Measurements from ENCODE around the gene PTCD1.
"Not testable (repeated sequence)": the region's sequence is repeated elsewhere in the genome, so short reads cannot be mapped to it uniquely, and the experiment has no call there.

The PTCD1 gene

GRCh38 chr7:99389772-99390171, 48.8 kb downstream of the PTCD1 start:
- no peaks in the 10 kb centered on the region for H3K9me3 ChIP-seq (replicated peaks; ENCODE audit: insufficient read depth, low read length)
- DNase-seq: no peak
- H3K9ac ChIP-seq (ENCODE audit: low read length): no peak overlapping the region
- no peaks in the 10 kb centered on the region for H3K4me1 ChIP-seq (ENCODE audit: low read length)
- TF ChIP-seq EZH2phosphoT487 (IDR thresholded peaks at IDR 0.05; ENCODE audit: low read length): no peak
- no peak for TF ChIP-seq CTCF (IDR thresholded peaks at IDR 0.05; ENCODE audit: low read length)
- TF ChIP-seq EZH2 (optimal IDR thresholded peaks at IDR 0.05; ENCODE audit: low read depth, low read length): no peak
- no peaks in the 10 kb centered on the region for H3K27me3 ChIP-seq (replicated peaks; ENCODE audit: insufficient read depth, low read length)
- H3K9me2 ChIP-seq (replicated peaks; ENCODE audit: insufficient read depth, low read length): no peaks in the 10 kb centered on the region
- no peaks in the 10 kb centered on the region for H4K20me1 ChIP-seq (ENCODE audit: insufficient read depth, low read length)
- H3K79me2 ChIP-seq (ENCODE audit: low read length): peaks cover 8% of the 10 kb centered on the region; the same call in 1 of the 2 replicates
- H3K36me3 ChIP-seq (replicated peaks; ENCODE audit: insufficient read depth, low read length): no peaks in the 10 kb centered on the region
- H3K27ac ChIP-seq (ENCODE audit: low read length): no peak overlapping the region
- no peak overlapping the region for H2AFZ ChIP-seq (ENCODE audit: low read length)
- H3F3A ChIP-seq (ENCODE audit: insufficient read depth, low read length): peaks cover 8% of the 10 kb centered on the region; the same call in 1 of the 2 replicates
- no peak overlapping the region for H3K4me2 ChIP-seq (ENCODE audit: low read depth, low read length)
- H3K4me3 ChIP-seq (ENCODE audit: low read length): no peak overlapping the region

- H3K79me2 ChIP-seq (ENCODE audit: low read length): peaks cover 17% of the 10 kb centered on the region
Observed at GRCh38 chr7:99387912-99388311, 50.7 kb downstream of the PTCD1 start.

GRCh38 chr7:99387239-99387635, 51.4 kb downstream of the PTCD1 start:
- H3K4me3 ChIP-seq (ENCODE audit: low read length); H3K4me1 ChIP-seq (ENCODE audit: low read length); H3K4me2 ChIP-seq (ENCODE audit: low read depth, low read length); H3K27me3 ChIP-seq (replicated peaks; ENCODE audit: insufficient read depth, low read length); H3F3A ChIP-seq (ENCODE audit: insufficient read depth, low read length); H3K9me2 ChIP-seq (replicated peaks; ENCODE audit: insufficient read depth, low read length); H3K27ac ChIP-seq (ENCODE audit: low read length); H3K9ac ChIP-seq (ENCODE audit: low read length); H3K36me3 ChIP-seq (replicated peaks; ENCODE audit: insufficient read depth, low read length); H3K9me3 ChIP-seq (replicated peaks; ENCODE audit: insufficient read depth, low read length); H2AFZ ChIP-seq (ENCODE audit: low read length); H4K20me1 ChIP-seq (ENCODE audit: insufficient read depth, low read length); DNase-seq: not testable (repeated sequence)
- H3K79me2 ChIP-seq (ENCODE audit: low read length): peaks cover 19% of the 10 kb centered on the region

More at GRCh38 chr7:99387912-99388311, 50.7 kb downstream of the PTCD1 start:
- Histone ChIP-seq H3K4me2 (ENCODE audit: low read depth, low read length) (no peak overlapping the region), H3K4me1 (ENCODE audit: low read length) (no peaks in the 10 kb centered on the region), H3F3A (ENCODE audit: insufficient read depth, low read length) (peaks cover 8% of the 10 kb centered on the region; the same call in 1 of the 2 replicates), H3K9ac (ENCODE audit: low read length) (no peak overlapping the region), H3K4me3 (ENCODE audit: low read length) (no peak overlapping the region), H3K9me2 (replicated peaks; ENCODE audit: insufficient read depth, low read length) (no peaks in the 10 kb centered on the region), H3K36me3 (replicated peaks; ENCODE audit: insufficient read depth, low read length) (no peaks in the 10 kb centered on the region), H3K9me3 (replicated peaks; ENCODE audit: insufficient read depth, low read length) (no peaks in the 10 kb centered on the region), H4K20me1 (ENCODE audit: insufficient read depth, low read length) (no peaks in the 10 kb centered on the region), H3K27me3 (replicated peaks; ENCODE audit: insufficient read depth, low read length) (no peaks in the 10 kb centered on the region), H3K27ac (ENCODE audit: low read length) (no peak overlapping the region), H2AFZ (ENCODE audit: low read length) (no peak overlapping the region)
- no peak for DNase-seq
- TF ChIP-seq EZH2 (optimal IDR thresholded peaks at IDR 0.05; ENCODE audit: low read depth, low read length): no peak
- TF ChIP-seq CTCF (IDR thresholded peaks at IDR 0.05; ENCODE audit: low read length): no peak
- TF ChIP-seq EZH2phosphoT487 (IDR thresholded peaks at IDR 0.05; ENCODE audit: low read length): no peak

- H3K4me2 ChIP-seq (ENCODE audit: low read depth, low read length): no peak overlapping the region
- H3K9ac ChIP-seq (ENCODE audit: low read length): no peak overlapping the region
- no peaks in the 10 kb centered on the region for H3F3A ChIP-seq (ENCODE audit: insufficient read depth, low read length)
- H3K27ac ChIP-seq (ENCODE audit: low read length): no peak overlapping the region
- TF ChIP-seq CTCF (IDR thresholded peaks at IDR 0.05; ENCODE audit: low read length): peak; percentile 40
- TF ChIP-seq EZH2phosphoT487 (IDR thresholded peaks at IDR 0.05; ENCODE audit: low read length): no peak
- peaks cover 24% of the 10 kb centered on the region for H3K79me2 ChIP-seq (ENCODE audit: low read length)
- no peaks in the 10 kb centered on the region for H3K27me3 ChIP-seq (replicated peaks; ENCODE audit: insufficient read depth, low read length)
- H3K9me3 ChIP-seq (replicated peaks; ENCODE audit: insufficient read depth, low read length): no peaks in the 10 kb centered on the region
- H4K20me1 ChIP-seq (ENCODE audit: insufficient read depth, low read length): no peaks in the 10 kb centered on the region
- no peak overlapping the region for H2AFZ ChIP-seq (ENCODE audit: low read length)
- H3K9me2 ChIP-seq (replicated peaks; ENCODE audit: insufficient read depth, low read length): no peaks in the 10 kb centered on the region
- no peaks in the 10 kb centered on the region for H3K36me3 ChIP-seq (replicated peaks; ENCODE audit: insufficient read depth, low read length)
- DNase-seq: peak; percentile 49
- H3K4me3 ChIP-seq (ENCODE audit: low read length): no peak overlapping the region
- H3K4me1 ChIP-seq (ENCODE audit: low read length): no peaks in the 10 kb centered on the region
Observed at GRCh38 chr7:99386584-99387238, 51.9 kb downstream of the PTCD1 start.
